EH (cell line): ENCODE results near the gene FAM24B.
"Not testable (repeated sequence)": the region's sequence is repeated elsewhere in the genome, so short reads cannot be mapped to it uniquely, and the experiment has no call there.

ENCODE experiments used
- DNase-seq: peaks from one replicate; pipeline ENCODE4 v3.0.0-alpha.2; 2015; ENCODE audit warnings: low read depth

The FAM24B gene

GRCh38 chr10:122879339-122880273, at the start of gene FAM24B:
Gene FAM24B, minus strand, starts transcription at chr10:122879581. Its CDS starts 29,066 bp downstream, at chr10:122850515.
- peak; percentile 99 for DNase-seq

- no peak for DNase-seq
Measured at GRCh38 chr10:122915700-122916099, 36.3 kb upstream of the FAM24B start.

GRCh38 chr10:122911889-122912484, 32.6 kb upstream of the FAM24B start:
- peak; percentile 59 for DNase-seq

- no peak for DNase-seq
Measured at GRCh38 chr10:122910310-122910709, 30.9 kb upstream of the FAM24B start, which contains the start of gene FAM24A. Gene FAM24A, plus strand, starts transcription at chr10:122910610. Its CDS starts 1,025 bp downstream, at chr10:122911635.

- DNase-seq, result not testable (repeated sequence)
Measured at GRCh38 chr10:122903861-122904260, 24.5 kb upstream of the FAM24B start.

- no peak for DNase-seq
Measured at GRCh38 chr10:122894261-122894944, 15.0 kb upstream of the FAM24B start.

- peak; percentile 11 for DNase-seq
Measured at GRCh38 chr10:122884166-122884565, 4.8 kb upstream of the FAM24B start.

GRCh38 chr10:122882766-122883165, 3.4 kb upstream of the FAM24B start:
- no peak for DNase-seq

GRCh38 chr10:122878799-122879338, 512 bp downstream of the FAM24B start:
- peak; percentile 33 for DNase-seq

GRCh38 chr10:122877264-122877663, 2.1 kb downstream of the FAM24B start:
- peak; percentile 11 for DNase-seq

- no peak for DNase-seq
Measured at GRCh38 chr10:122876467-122876855, 2.9 kb downstream of the FAM24B start.

- DNase-seq, result no peak
Measured at GRCh38 chr10:122875843-122876466, 3.4 kb downstream of the FAM24B start.

- DNase-seq, result not testable (repeated sequence)
Measured at GRCh38 chr10:122871947-122872346, 7.4 kb downstream of the FAM24B start.

GRCh38 chr10:122868768-122869167, 10.6 kb downstream of the FAM24B start:
- not testable (repeated sequence) for DNase-seq

GRCh38 chr10:122866757-122867482, 12.5 kb downstream of the FAM24B start:
- peak; percentile 24 for DNase-seq

GRCh38 chr10:122864901-122865300, 14.5 kb downstream of the FAM24B start:
- peak; percentile 70 for DNase-seq

GRCh38 chr10:122864194-122864592, 15.2 kb downstream of the FAM24B start:
- no peak for DNase-seq

- DNase-seq, result no peak
Measured at GRCh38 chr10:122863216-122864193, 15.9 kb downstream of the FAM24B start.

- DNase-seq, result peak; percentile 78
Measured at GRCh38 chr10:122861711-122862161, 17.6 kb downstream of the FAM24B start.

GRCh38 chr10:122859527-122859926, 19.9 kb downstream of the FAM24B start:
- no peak for DNase-seq
